Panc1 (cell line): ENCODE data around the gene KATNAL1.

Source experiments
- POLR2AphosphoS5 ChIP-seq: IDR thresholded peaks from 2 replicates; pipeline ENCODE4 v1.6.1; 2012; ENCODE audit warnings: mild to moderate bottlenecking, low read depth, low read length, moderate library complexity
- TCF7L2 ChIP-seq: IDR thresholded peaks from 2 replicates; pipeline ENCODE4 v1.6.1; 2011; ENCODE audit warnings: mild to moderate bottlenecking, low read depth, low read length, inconsistent platforms
- TF ChIP-seq, protein P1 (sequence below): fragments of 450-650 bp; IDR thresholded peaks from 2 replicates; pipeline ENCODE4 v1.5.1; 2017; ENCODE audit warnings: mild to moderate bottlenecking
- TF ChIP-seq, protein P2 (sequence below), 2 experiments: IDR thresholded peaks; 2 replicates each; pipeline ENCODE4 v1.6.1; 2011 to 2012; ENCODE audit warnings: low read depth in 2 of 2, control low read depth in 1 of 2, low read length in 1 of 2, mild to moderate bottlenecking in 1 of 2, moderate library complexity in 1 of 2; ENCODE audit not compliant: insufficient read depth in 1 of 2

DNA sequence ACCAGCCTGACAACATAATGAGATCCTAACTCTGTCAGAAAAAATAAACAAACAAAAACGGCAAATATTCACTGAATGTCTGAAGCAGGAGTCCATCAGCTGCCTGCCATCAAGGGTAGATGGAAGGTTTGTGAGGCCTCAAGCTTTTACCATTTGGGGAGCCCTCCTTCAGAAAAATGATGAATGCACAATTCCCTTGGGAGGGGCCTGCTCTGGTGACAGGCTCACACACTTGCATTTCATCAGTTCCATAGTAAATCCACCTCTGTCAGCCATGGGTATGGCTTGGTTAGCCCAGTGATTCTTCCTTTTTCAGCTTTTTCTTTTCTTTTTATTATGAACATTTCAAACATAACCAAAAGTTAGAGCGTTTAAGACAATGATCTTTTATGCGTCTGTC lies 26.3 kb upstream of the KATNAL1 start:
- TF ChIP-seq POLR2AphosphoS5 (no peak), TCF7L2 (no peak)
- TF ChIP-seq, protein P1, sequence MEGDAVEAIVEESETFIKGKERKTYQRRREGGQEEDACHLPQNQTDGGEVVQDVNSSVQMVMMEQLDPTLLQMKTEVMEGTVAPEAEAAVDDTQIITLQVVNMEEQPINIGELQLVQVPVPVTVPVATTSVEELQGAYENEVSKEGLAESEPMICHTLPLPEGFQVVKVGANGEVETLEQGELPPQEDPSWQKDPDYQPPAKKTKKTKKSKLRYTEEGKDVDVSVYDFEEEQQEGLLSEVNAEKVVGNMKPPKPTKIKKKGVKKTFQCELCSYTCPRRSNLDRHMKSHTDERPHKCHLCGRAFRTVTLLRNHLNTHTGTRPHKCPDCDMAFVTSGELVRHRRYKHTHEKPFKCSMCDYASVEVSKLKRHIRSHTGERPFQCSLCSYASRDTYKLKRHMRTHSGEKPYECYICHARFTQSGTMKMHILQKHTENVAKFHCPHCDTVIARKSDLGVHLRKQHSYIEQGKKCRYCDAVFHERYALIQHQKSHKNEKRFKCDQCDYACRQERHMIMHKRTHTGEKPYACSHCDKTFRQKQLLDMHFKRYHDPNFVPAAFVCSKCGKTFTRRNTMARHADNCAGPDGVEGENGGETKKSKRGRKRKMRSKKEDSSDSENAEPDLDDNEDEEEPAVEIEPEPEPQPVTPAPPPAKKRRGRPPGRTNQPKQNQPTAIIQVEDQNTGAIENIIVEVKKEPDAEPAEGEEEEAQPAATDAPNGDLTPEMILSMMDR: no peak
- TF ChIP-seq, protein P2, sequence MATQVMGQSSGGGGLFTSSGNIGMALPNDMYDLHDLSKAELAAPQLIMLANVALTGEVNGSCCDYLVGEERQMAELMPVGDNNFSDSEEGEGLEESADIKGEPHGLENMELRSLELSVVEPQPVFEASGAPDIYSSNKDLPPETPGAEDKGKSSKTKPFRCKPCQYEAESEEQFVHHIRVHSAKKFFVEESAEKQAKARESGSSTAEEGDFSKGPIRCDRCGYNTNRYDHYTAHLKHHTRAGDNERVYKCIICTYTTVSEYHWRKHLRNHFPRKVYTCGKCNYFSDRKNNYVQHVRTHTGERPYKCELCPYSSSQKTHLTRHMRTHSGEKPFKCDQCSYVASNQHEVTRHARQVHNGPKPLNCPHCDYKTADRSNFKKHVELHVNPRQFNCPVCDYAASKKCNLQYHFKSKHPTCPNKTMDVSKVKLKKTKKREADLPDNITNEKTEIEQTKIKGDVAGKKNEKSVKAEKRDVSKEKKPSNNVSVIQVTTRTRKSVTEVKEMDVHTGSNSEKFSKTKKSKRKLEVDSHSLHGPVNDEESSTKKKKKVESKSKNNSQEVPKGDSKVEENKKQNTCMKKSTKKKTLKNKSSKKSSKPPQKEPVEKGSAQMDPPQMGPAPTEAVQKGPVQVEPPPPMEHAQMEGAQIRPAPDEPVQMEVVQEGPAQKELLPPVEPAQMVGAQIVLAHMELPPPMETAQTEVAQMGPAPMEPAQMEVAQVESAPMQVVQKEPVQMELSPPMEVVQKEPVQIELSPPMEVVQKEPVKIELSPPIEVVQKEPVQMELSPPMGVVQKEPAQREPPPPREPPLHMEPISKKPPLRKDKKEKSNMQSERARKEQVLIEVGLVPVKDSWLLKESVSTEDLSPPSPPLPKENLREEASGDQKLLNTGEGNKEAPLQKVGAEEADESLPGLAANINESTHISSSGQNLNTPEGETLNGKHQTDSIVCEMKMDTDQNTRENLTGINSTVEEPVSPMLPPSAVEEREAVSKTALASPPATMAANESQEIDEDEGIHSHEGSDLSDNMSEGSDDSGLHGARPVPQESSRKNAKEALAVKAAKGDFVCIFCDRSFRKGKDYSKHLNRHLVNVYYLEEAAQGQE (IDR thresholded peaks at IDR 0.05; ENCODE audit: insufficient read depth in 1 of 2, low read depth in 2 of 2, low read length in 1 of 2): no peak
